D721Med (cell line): ENCODE data around the gene FADS1.

Source experiments
- DNase-seq: peaks from one replicate; pipeline ENCODE4 v3.0.0; 2011; ENCODE audit warnings: low spot score; ENCODE audit not compliant: insufficient read length
- FAIRE-seq: peaks from 2 replicates; lab custom pipeline; 2011; peaks lifted over from hg19 to GRCh38; lab: Jason Lieb, UNC
- CTCF ChIP-seq: IDR thresholded peaks from 2 replicates; pipeline ENCODE4 v1.5.1; 2012; ENCODE audit warnings: mild to moderate bottlenecking, control low read depth; ENCODE audit not compliant: insufficient read depth; ENCODE audit errors: missing control alignments

Gene FADS1

GRCh38 chr11:61800331-61801281, 16.2 kb downstream of the FADS1 start:
- no peak for DNase-seq

DNA sequence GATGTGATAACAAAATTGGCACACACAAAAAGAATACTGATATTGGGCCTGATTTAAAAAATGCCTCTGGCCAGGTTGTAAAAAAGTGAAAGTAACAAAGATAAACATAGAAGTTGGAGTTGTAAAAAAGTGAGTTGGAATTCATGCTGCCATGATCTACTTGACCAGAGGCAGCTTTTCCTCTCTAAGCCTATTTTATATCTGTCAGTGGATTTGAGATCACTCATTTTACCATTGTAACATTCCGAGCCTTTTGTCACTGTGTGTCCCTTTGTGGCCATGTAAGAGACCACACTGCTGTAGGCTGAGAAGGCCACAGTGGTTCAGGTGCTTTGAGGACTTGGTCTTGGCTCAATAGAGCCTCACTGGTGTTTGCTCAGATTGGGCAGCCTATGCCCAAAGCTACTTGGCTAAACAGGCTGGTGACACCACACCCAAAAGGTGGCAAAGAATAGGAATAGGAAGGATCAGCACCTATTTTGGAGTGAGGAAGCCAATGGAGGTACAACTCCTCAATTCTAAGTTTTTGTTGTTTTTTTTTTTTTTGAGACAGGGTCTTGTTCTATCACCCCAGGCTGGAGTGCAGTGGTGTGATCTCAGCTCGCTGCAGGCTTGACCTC, 17.0 kb downstream of the FADS1 start:
- no peak for TF ChIP-seq CTCF
- DNase-seq (no peak), FAIRE-seq (no peak)

More at GRCh38 chr11:61800331-61801281, 16.2 kb downstream of the FADS1 start:
- no peak for FAIRE-seq
- TF ChIP-seq CTCF: no peak

GRCh38 chr11:61797263-61797944, 19.4 kb downstream of the FADS1 start:
- DNase-seq (no peak), FAIRE-seq (no peak)
- TF ChIP-seq CTCF: peak; percentile 94

DNA sequence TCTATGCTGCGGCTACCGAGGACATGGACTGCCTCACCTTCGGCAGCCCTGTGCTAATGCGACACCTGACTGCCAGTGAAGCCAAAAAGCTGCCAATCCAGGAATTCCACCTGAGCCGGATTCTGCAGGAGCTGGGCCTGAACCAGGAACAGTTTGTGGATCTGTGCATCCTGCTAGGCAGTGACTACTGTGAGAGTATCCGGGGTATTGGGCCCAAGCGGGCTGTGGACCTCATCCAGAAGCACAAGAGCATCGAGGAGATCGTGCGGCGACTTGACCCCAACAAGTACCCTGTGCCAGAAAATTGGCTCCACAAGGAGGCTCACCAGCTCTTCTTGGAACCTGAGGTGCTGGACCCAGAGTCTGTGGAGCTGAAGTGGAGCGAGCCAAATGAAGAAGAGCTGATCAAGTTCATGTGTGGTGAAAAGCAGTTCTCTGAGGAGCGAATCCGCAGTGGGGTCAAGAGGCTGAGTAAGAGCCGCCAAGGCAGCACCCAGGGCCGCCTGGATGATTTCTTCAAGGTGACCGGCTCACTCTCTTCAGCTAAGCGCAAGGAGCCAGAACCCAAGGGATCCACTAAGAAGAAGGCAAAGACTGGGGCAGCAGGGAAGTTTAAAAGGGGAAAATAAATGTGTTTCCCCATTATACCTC, 20.8 kb downstream of the FADS1 start:
- DNase-seq (no peak), FAIRE-seq (no peak)
- TF ChIP-seq CTCF: no peak

- no peak for TF ChIP-seq CTCF
- no peak for DNase-seq
- FAIRE-seq: no peak
Measured at GRCh38 chr11:61795459-61795858, 21.3 kb downstream of the FADS1 start.

DNA sequence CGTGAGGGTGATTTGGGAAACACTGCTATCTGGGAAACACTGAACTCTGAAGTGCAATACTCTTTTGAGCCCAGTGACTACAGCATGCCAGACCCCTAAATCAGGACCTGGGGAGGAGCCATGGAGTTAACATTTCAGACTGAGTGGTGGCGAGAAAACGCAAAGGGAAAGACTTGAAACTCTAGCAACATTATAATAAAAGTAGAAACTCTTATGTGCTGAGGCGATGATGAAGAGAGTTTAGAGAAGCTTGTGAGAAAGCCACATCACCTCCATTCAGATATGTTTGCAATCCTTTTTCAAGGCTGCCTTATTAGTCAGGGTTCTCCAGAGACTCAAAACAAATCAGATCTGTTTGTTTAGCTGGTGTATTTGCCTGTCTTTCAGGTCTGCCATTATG, 22.2 kb downstream of the FADS1 start:
- no peak for FAIRE-seq
- TF ChIP-seq CTCF: no peak

More for the DNA sequence above, 22.2 kb downstream of the FADS1 start:
- DNase-seq: no peak
